Spleen (tissue), 7 donors: ENCODE data around the gene LRRC47.

ENCODE experiments used
- POLR2A ChIP-seq, 3 donors: fragments of 450-650 bp; IDR thresholded peaks; one replicate each; pipeline ENCODE4 v1.5.1; 2017; ENCODE audit warnings: antibody characterized with exemption in 3 of 3, mild to moderate bottlenecking in 1 of 3
- TF ChIP-seq, protein P1 (sequence below), 11 experiments: fragments of 200-600 bp in 7 of 11; fragments of 450-650 bp in 4 of 11; sonication (generic) in 4 of 11; IDR thresholded peaks in 8 of 11; conservative IDR thresholded peaks in 3 of 11; 1 replicate in 7 of 11; 2 replicates in 4 of 11; pipeline versions ENCODE4 v1.4.0 to v1.8.0; 2016 to 2021; ENCODE audit warnings: antibody characterized with exemption in 11 of 11, inconsistent platforms in 4 of 11, mild to moderate bottlenecking in 1 of 11
- donor health status: DM: no; HTN: no; CAD: no; lungs with moderate emphysema.
- donor health status: DM: no; HTN: no; CAD: no.
- donor health status: DM: no; HTN: no; CAD: no.

DNA sequence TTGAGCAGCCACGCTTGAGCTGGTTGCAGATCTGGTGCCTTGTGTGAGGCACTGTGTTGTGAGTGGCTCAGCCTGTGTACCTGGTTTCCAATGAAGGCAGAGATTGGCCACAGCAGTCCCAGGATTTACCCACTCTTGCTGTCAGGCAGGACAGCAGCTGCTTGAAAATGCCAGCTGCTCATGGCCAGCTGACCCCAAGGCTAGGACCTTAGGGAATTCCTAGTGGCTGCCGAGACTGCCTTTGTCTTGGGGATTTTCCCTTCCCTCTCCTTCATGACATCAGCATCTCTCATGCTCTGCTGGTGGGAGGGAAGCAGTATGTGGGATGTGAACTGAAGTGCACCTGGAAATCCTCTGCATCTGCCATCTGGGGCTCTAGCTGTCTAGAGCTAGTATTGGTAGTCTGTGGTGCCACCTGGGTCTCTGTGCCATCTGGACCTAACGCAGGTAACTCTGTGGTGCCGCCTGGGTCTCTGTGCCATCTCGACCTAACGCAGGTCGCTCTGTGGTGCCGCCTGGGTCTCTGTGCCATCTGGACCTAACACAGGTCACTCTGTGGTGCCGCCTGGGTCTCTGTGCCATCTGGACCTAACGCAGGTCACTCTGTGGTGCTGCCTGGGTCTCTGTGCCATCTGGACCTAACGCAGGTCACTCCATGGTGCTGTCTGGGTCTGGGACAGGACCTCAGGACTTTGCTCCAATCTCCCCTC, 3.8 kb upstream of the LRRC47 start:
- TF ChIP-seq, protein P1, sequence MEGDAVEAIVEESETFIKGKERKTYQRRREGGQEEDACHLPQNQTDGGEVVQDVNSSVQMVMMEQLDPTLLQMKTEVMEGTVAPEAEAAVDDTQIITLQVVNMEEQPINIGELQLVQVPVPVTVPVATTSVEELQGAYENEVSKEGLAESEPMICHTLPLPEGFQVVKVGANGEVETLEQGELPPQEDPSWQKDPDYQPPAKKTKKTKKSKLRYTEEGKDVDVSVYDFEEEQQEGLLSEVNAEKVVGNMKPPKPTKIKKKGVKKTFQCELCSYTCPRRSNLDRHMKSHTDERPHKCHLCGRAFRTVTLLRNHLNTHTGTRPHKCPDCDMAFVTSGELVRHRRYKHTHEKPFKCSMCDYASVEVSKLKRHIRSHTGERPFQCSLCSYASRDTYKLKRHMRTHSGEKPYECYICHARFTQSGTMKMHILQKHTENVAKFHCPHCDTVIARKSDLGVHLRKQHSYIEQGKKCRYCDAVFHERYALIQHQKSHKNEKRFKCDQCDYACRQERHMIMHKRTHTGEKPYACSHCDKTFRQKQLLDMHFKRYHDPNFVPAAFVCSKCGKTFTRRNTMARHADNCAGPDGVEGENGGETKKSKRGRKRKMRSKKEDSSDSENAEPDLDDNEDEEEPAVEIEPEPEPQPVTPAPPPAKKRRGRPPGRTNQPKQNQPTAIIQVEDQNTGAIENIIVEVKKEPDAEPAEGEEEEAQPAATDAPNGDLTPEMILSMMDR (IDR thresholded peaks at IDR 0.05 in 8 of 11, conservative IDR thresholded peaks at IDR 0.05 in 3 of 11), result no peak
- TF ChIP-seq POLR2A (IDR thresholded peaks at IDR 0.05), result no peak
